Measurements from ENCODE around the gene UHMK1. TPM values are rescaled to one million over a fixed set of nuclear protein-coding genes. Genes with fewer than 3 reads are reported as not detected.

The UHMK1 gene
- total RNA-seq = 40.0 TPM

GRCh38 chr1:162497723-162498495 is at the start of gene UHMK1:
Gene UHMK1, plus strand, starts transcription at chr1:162497818. Its CDS starts 183 bp downstream, at chr1:162498001.

GRCh38 chr1:162561616-162562469 is 64.2 kb downstream of the UHMK1 start, which contains the start of gene UAP1:
Gene UAP1, plus strand, starts transcription at chr1:162561722. Its CDS starts 4,347 bp downstream, at chr1:162566069.

Small RNA genes lying within 50 kb of the gene (small RNA-seq; reads per million reads assigned to genes)
- not detected for gene UQCRBP2 (ENCODE audit: low replicate concordance)

Other genes with a start within 250 kb of the UHMK1 start
- not detected for gene SPATA46, start 121.0 kb upstream of the UHMK1 start, total RNA-seq
- 7.0 TPM for gene C1orf226, start 116.1 kb upstream of the UHMK1 start, total RNA-seq
- 0.35 TPM for gene SH2D1B, start 85.7 kb upstream of the UHMK1 start, total RNA-seq
- gene UAP1, start 63.9 kb downstream of the UHMK1 start, total RNA-seq = 27.8 TPM
- gene DDR2, start 134.6 kb downstream of the UHMK1 start, total RNA-seq = 42.5 TPM